AG04450 (cell line): ENCODE measurements around the gene AZU1. TPM values are rescaled to one million over a fixed set of nuclear protein-coding genes. Genes with fewer than 3 reads are reported as not detected.

Experiments used
- CTCF ChIA-PET: fragments of 300-600, 350-600 bp; formaldehyde crosslinking; extraction: SDS; loops from one replicate; lab custom pipeline; 2022; ENCODE audit warnings: antibody characterized with exemption, inconsistent platforms; lab: Charles Lee
- POLR2A ChIA-PET: fragments of 350-600 bp; formaldehyde crosslinking; extraction: SDS; loops from one replicate; lab custom pipeline; 2021; ENCODE audit warnings: antibody characterized with exemption, inconsistent platforms; lab: Yijun Ruan, JAX
- DNase-seq: peaks from one replicate; pipeline ENCODE4 v3.0.0-alpha.2; 2011; ENCODE audit warnings: low read depth, low spot score
- H3K27ac ChIP-seq: one replicate; pipeline ENCODE4 v1.5.1; 2012; ENCODE audit warnings: low read depth, low read length, control low read depth
- H3K27me3 ChIP-seq: one replicate; pipeline ENCODE4 v1.6.0; 2012; ENCODE audit warnings: low read length; ENCODE audit not compliant: control insufficient read depth, insufficient read depth
- H3K4me3 ChIP-seq: 2 replicates; pipeline ENCODE4 v1.5.1; 2011; ENCODE audit warnings: mild to moderate bottlenecking, low read depth, low read length, control low read depth
- H3K9me3 ChIP-seq: 2 replicates; pipeline ENCODE4 v1.5.1; 2012; ENCODE audit warnings: low read length; ENCODE audit not compliant: control insufficient read depth, insufficient read depth
- polyA plus RNA-seq: library from polyadenylated mRNA; depleted of rRNA; stranded (reverse); fragments of >200 nt; gene quantifications from 2 replicates; pipeline ENCODE4 v1.2.3, GENCODE V29; 2011
- TF ChIP-seq, protein P1 (sequence below): IDR thresholded peaks from 2 replicates; pipeline ENCODE4 v1.5.1; 2011; ENCODE audit warnings: low read depth, low read length, control low read depth, inconsistent platforms

AZU1 gene
- polyA plus RNA-seq, 1 experiment = 0.04 TPM

DNA sequence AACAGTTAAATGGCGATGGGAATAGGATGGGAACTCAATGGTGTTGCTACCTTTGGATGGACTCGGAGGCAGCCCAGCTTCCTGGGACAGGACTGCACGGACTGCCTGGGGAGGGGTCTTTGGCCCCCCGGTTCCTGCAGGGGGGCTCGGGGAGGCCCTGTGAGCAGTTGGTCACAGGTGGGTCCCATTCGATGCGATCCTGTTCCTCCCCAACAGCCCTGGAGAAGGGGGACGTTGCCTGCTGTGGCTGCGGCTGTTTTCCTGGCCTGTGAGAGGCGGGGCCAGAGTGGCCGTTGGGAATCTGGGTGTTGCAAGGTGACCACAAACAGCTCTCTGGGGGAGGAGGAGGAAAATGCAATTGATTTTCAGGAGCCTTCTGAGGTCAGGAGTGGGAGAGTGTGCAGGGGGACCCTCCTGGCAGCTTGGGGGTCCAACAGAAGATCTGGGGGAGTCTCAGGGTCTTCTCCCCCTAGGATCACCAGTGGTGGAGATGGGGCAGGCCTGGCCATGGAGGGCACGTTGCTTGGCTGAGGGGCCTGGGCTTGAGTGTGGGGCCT is 4.0 kb upstream of the AZU1 start:
- TF ChIP-seq, protein P1, sequence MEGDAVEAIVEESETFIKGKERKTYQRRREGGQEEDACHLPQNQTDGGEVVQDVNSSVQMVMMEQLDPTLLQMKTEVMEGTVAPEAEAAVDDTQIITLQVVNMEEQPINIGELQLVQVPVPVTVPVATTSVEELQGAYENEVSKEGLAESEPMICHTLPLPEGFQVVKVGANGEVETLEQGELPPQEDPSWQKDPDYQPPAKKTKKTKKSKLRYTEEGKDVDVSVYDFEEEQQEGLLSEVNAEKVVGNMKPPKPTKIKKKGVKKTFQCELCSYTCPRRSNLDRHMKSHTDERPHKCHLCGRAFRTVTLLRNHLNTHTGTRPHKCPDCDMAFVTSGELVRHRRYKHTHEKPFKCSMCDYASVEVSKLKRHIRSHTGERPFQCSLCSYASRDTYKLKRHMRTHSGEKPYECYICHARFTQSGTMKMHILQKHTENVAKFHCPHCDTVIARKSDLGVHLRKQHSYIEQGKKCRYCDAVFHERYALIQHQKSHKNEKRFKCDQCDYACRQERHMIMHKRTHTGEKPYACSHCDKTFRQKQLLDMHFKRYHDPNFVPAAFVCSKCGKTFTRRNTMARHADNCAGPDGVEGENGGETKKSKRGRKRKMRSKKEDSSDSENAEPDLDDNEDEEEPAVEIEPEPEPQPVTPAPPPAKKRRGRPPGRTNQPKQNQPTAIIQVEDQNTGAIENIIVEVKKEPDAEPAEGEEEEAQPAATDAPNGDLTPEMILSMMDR = no peak
- POLR2A ChIA-PET = no interaction called here
- CTCF ChIA-PET = no interaction called here
- Histone ChIP-seq H3K27me3 (no peaks in the 10 kb centered on the region), H3K9me3 (peaks cover 5% of the 10 kb centered on the region; the same call in 1 of the 2 replicates), H3K4me3 (no peak overlapping the region), H3K27ac (no peak overlapping the region)
- no peak for DNase-seq

GRCh38 chr19:824885-825284 is 2.8 kb upstream of the AZU1 start:
- POLR2A ChIA-PET = no interaction called here
- CTCF ChIA-PET = interaction anchor here (0.6 kb wide), 1 partner anchor 23 kb away, joined by 7 read pairs; no protein-coding TSS in a partner anchor
- TF ChIP-seq, protein P1 = no peak

GRCh38 chr19:825897-826644 is 1.6 kb upstream of the AZU1 start:
- CTCF ChIA-PET = no interaction called here
- Histone ChIP-seq H3K27me3 (no peaks in the 10 kb centered on the region), H3K4me3 (no peak overlapping the region), H3K27ac (no peak overlapping the region), H3K9me3 (peaks cover 5% of the 10 kb centered on the region; the same call in 1 of the 2 replicates)
- no peak for DNase-seq
- POLR2A ChIA-PET = no interaction called here
- TF ChIP-seq, protein P1 = no peak

More at GRCh38 chr19:824885-825284, 2.8 kb upstream of the AZU1 start:
- no peak overlapping the region for H3K4me3 ChIP-seq
- DNase-seq = no peak
- no peaks in the 10 kb centered on the region for H3K27me3 ChIP-seq
- peaks cover 5% of the 10 kb centered on the region; the same call in 1 of the 2 replicates for H3K9me3 ChIP-seq
- H3K27ac ChIP-seq = no peak overlapping the region

GRCh38 chr19:827314-827709 is 325 bp upstream of the AZU1 start:
- H3K9me3 ChIP-seq = peaks cover 5% of the 10 kb centered on the region; the same call in 1 of the 2 replicates
- no peak overlapping the region for H3K27ac ChIP-seq
- TF ChIP-seq, protein P1 = no peak
- no peak for DNase-seq
- H3K27me3 ChIP-seq = no peaks in the 10 kb centered on the region
- POLR2A ChIA-PET = interaction anchor here (0.7 kb wide), 1 partner anchor 18 kb away, joined by 3 read pairs; no protein-coding TSS in a partner anchor
- CTCF ChIA-PET = no interaction called here
- no peak overlapping the region for H3K4me3 ChIP-seq
